Gastroesophageal sphincter (tissue), 3 donors: ENCODE results near the gene ING5.

Source experiments
- POLR2A ChIP-seq, 2 donors: fragments of 450-650 bp; IDR thresholded peaks; one replicate each; pipeline ENCODE4 v1.6.1; 2017; ENCODE audit warnings: antibody characterized with exemption in 2 of 2, mild to moderate bottlenecking in 2 of 2, moderate library complexity in 1 of 2
- TF ChIP-seq, protein P1 (sequence below), 4 experiments: fragments of 200-600 bp in 2 of 4; fragments of 450-650 bp in 2 of 4; sonication (generic) in 1 of 4; IDR thresholded peaks; one replicate each; pipeline ENCODE4 v1.5.1; 2017 to 2019; ENCODE audit warnings: antibody characterized with exemption in 4 of 4, mild to moderate bottlenecking in 2 of 4, moderate library complexity in 2 of 4

DNA sequence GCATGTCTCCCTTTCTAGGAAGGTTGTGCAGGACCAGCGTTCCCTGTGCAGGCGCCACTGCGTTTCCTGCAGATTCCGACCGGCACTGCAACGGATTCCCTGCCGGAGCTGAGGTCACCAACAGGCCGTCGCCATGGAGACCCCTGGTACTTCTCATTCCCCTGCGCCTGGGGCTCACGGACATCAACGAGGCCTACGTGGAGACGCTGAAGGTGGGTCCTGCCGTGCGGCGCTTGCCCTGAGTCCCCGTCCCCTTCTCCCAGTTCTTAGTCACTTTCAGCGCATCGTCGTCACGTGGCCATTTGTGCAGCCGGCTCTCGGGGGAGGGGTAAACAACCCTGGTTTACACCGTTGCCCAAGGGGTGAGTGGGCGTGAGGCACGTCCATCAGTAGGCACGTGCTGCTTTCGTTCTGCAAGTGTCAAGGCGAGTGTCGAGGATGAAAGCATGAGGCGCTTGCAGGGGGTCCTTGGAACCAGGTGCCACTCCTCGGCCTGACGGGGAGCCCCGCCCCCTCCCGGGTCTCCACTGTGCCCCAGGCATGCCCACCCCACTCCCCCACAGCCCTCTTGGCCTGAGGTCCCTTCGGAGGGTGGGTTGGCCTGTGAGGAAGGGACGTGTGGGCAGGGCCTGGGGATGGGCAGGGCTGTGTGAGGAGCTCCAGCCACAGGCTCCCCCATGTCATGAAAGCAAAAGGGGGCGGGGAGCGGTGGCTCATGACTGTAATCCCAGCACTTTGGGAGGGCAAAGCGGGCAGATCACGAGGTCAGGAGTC is 35.0 kb upstream of the ING5 start:
- TF ChIP-seq, protein P1, sequence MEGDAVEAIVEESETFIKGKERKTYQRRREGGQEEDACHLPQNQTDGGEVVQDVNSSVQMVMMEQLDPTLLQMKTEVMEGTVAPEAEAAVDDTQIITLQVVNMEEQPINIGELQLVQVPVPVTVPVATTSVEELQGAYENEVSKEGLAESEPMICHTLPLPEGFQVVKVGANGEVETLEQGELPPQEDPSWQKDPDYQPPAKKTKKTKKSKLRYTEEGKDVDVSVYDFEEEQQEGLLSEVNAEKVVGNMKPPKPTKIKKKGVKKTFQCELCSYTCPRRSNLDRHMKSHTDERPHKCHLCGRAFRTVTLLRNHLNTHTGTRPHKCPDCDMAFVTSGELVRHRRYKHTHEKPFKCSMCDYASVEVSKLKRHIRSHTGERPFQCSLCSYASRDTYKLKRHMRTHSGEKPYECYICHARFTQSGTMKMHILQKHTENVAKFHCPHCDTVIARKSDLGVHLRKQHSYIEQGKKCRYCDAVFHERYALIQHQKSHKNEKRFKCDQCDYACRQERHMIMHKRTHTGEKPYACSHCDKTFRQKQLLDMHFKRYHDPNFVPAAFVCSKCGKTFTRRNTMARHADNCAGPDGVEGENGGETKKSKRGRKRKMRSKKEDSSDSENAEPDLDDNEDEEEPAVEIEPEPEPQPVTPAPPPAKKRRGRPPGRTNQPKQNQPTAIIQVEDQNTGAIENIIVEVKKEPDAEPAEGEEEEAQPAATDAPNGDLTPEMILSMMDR (IDR thresholded peaks at IDR 0.05): no peak
- TF ChIP-seq POLR2A (IDR thresholded peaks at IDR 0.05): no peak
